NCI-H748 (cell line): ENCODE results near the gene FAM110D.
A peak's percentile ranks its signal among the peaks of the same experiment; 100 is the strongest.

Source experiments
- DNase-seq: peaks from one replicate; lab custom pipeline; 2025; ENCODE audit not compliant: unreplicated experiment; lab: John Stamatoyannopoulos, UW

Gene FAM110D

GRCh38 chr1:26162220-26162709 lies 3.4 kb downstream of the FAM110D start:
- DNase-seq: no peak

DNA sequence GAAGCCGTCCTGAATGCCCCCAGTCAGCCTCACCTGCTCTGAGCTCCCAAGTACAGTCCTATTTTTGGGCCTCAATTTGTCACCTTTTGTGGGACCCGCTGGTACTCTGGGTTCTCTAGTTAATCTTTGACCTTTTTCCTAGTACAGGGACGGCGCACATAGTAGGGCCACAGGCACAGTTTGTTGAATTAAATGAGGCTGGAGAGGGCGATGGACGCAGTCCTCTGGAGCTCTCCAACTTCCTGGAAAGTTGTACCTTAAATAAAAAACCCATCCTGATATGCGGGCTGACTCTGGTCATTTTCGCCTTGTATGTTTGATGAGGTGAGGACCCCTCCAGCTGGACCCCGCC lies 4.8 kb downstream of the FAM110D start:
- DNase-seq: no peak

- DNase-seq: peak; percentile 25
Observed at GRCh38 chr1:26164036-26164860, 5.4 kb downstream of the FAM110D start.

GRCh38 chr1:26164861-26165842 lies 6.3 kb downstream of the FAM110D start:
- DNase-seq: no peak

- no peak for DNase-seq
Observed at GRCh38 chr1:26166719-26167281, 7.9 kb downstream of the FAM110D start.

GRCh38 chr1:26168410-26169197 lies 9.7 kb downstream of the FAM110D start, which contains the start of gene C1orf232:
Gene C1orf232 (minus strand): TSS chr1:26168963. CDS start chr1:26168499, 464 bp downstream.
- DNase-seq: peak; percentile 34

- DNase-seq: no peak
Observed at GRCh38 chr1:26169198-26169554, 10.3 kb downstream of the FAM110D start.

- peak; percentile 88 for DNase-seq
Observed at GRCh38 chr1:26169669-26170471, 11.0 kb downstream of the FAM110D start, which contains the start of gene ZNF593. Gene ZNF593 (plus strand): TSS chr1:26169908. CDS start chr1:26169984, 76 bp downstream.

GRCh38 chr1:26170472-26170821 lies 11.6 kb downstream of the FAM110D start:
- DNase-seq: no peak

DNA sequence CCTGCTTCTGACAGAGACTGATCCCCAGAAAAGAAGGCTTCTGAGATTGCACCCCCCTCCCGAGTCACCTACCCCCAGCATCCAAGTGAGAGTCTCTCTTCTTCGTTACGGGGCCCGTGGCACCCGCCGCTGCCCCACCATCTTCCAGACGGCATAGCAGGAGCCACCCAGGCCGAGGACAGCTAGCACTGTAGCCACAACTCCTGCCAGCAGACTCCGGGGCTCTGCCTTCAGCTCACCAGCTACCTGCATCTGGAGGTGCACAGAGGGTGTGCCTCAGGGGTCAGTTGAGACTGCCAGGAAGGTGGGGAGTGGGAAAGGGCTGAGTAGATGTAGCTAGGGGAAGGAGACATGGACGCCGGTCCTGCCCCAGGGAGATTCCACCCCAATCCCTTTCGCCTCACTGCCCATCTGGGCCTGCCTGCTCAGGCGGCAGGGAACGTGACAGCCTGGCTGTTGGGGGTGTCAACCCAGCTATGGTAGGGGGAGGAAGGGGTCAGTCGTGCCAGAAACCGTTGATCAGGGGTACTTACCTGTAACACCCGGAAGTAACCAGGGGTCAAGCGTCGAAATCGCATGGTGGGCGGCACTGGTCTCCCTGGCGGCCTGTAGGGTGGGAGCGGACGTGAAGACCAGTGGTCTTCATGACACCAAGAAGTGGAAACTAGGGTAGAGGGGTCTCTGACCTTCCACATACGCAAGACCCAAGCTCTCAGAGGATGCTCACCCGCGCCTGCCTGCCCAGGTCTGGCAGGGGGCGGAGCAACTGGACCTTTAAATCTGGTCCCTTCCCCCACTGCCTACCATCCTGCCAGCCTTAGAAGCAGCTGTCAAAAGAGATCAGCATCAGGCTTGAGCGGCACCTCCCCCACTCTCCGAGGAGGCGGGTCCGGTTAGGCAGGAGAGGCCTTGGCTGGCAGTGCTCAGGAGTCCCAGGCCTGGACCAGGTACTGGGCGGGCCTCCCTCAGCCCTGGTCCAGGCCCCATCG lies 12.5 kb downstream of the FAM110D start, which contains the start of gene ZNF593OS:
ZNF593OS (minus strand) TSS at position 749 of the 989 bp plus-strand sequence; CDS start at position 578, 171 bp downstream.
- no peak for DNase-seq

DNA sequence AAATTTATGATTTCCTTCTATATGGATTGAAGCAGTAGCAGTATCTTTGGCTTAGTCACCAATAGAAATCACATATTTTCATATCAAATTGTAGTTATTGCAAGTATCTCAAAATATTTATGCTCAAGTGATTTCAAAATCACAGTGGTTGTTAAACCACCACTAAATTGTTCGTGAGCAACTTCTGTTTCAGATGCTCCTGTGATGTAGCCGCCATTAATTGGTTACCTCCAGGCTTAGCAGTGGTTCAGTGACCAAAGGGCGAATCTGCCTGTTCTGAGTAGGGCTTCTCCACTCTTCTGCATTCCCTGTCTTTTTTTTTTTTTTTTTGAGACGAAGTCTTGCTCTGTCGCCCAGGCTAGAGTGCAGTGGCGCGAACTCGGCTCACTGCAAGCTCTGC lies 16.5 kb downstream of the FAM110D start:
- DNase-seq: no peak

GRCh38 chr1:26177182-26177684 lies 18.4 kb downstream of the FAM110D start, which contains the start of gene CNKSR1:
Gene CNKSR1 (plus strand): TSS chr1:26177491. CDS start chr1:26177548, 57 bp downstream.
- DNase-seq: no peak

DNA sequence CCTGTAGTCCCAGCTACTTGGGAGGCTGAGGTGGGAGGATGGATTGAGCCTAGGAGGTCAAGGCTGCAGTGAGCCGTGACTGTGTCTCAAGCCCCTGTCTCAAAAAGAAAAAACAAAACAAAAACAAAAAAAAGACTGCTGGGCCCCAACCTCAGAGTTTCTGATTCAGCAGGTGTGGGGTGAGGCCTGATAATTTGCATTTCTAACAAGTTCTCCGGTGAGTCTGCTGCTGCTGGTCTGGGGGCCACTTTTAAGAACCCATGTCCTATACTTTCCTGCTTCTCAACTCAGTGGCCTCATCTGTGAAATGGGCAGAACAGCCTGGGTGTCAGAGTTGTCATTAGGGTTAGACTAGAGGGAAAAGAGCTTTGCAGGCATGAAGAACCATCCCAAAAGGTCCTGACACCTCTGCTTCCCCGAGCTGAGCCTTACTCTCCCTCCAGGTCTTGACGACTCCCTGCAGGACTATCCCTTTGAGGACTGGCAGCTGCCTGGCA lies 21.2 kb downstream of the FAM110D start:
- no peak for DNase-seq

DNA sequence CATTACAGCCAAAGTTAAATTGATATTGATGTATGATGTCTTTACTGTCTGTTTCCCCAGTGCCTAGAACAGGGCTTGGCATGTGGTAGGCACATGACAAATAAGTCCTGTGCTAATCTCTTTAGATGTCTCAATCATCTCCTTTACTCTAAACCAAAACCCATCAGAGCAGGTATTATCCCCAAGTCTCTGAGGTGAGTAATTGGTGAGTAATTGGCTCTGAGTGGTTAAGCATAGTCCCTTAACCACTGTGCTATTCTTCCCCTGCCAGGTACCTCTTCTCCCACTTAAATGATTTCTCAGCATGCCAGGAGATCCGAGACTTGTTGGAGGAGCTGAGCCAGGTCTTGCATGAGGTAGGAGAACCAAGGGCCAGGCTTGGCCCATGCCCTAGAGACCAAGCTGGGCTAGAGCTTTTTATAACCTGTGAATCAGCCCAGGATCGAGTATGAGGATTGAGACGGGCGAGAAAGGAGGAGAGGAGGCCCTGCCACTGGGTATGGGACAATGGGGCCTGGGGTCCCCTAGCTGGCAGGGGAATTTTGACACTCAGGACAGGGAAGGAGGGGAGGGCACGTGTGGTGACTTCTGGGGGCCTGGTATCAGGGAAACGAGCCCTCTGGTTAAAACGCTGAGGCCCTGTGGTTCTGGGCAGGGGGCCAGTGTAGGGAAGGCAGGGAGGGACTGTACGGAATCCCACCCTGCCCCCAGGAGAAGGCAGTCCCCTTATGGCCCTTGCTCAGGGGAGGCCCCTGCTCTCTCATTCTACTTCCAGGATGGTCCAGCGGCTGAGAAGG lies 22.9 kb downstream of the FAM110D start:
- no peak for DNase-seq

GRCh38 chr1:26182383-26182696 lies 23.5 kb downstream of the FAM110D start:
- DNase-seq: no peak

- no peak for DNase-seq
Observed at GRCh38 chr1:26184086-26184485, 25.2 kb downstream of the FAM110D start.

GRCh38 chr1:26184883-26185282 lies 26.0 kb downstream of the FAM110D start:
- DNase-seq: no peak
